Hepatocyte (in vitro differentiated cells): Measurements from ENCODE around the gene SMC1A.

Experiments
- CTCF ChIP-seq: fragments of 200-600 bp; sonication (generic); IDR thresholded peaks from 2 replicates; pipeline ENCODE4 v1.5.1; 2016; ENCODE audit warnings: antibody characterized with exemption, mild to moderate bottlenecking; ENCODE audit not compliant: poor library complexity
- EZH2 ChIP-seq: fragments of 200-600 bp; sonication (generic); IDR thresholded peaks from 2 replicates; pipeline ENCODE4 v1.6.1; 2016; ENCODE audit warnings: antibody characterized with exemption, mild to moderate bottlenecking, borderline replicate concordance
- EZH2phosphoT487 ChIP-seq: fragments of 200-600 bp; sonication (generic); IDR thresholded peaks from one replicate; pipeline ENCODE4 v1.6.1; 2018; ENCODE audit warnings: antibody characterized with exemption, mild to moderate bottlenecking, low read depth, moderate library complexity; ENCODE audit not compliant: unreplicated experiment, severe bottlenecking

DNA sequence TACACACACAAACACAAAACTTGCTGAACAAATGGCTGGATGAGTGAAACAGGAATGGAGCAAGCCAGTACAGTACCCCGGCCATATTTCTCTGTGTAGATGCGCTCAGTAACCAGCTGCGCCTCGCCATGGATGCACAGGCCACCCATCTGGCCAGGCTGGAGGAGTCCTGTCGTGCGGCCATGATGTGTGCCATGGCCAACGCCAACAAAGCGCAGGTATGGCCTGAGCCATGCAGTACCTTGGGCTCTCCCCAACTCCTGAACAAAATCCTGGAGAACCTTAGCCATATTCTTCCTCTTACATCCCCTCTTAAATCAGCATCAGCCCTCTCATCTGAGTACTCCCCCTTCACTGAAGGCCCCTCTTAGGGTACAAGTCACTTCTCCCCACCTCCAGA is 7.3 kb upstream of the SMC1A start:
- no peak for TF ChIP-seq EZH2
- no peak for TF ChIP-seq CTCF
- no peak for TF ChIP-seq EZH2phosphoT487
